ENCODE data around the gene RPAP2. TPM values are rescaled to one million over a fixed set of nuclear protein-coding genes. Genes with fewer than 3 reads are reported as not detected.

RPAP2 gene
- total and polyA plus RNA-seq, 2 donors (not counting 3 experiments of a cell fraction or from before 2014, with no cell fraction given): 4.3 to 24.9 TPM

GRCh38 chr1:92446546-92446945, 147.7 kb downstream of the RPAP2 start:
- H3K36me3 ChIP-seq (ENCODE audit: control insufficient read depth in 2 of 2, extremely low read depth in 1 of 2, insufficient read depth in 2 of 2, low read length in 2 of 2): no peaks in the 10 kb centered on the region
- no peaks in the 10 kb centered on the region for H3K9me1 ChIP-seq (replicated peaks; ENCODE audit: control insufficient read depth, extremely low read depth, insufficient read depth, low read length)
- no peak overlapping the region for H3K4me2 ChIP-seq (ENCODE audit: insufficient read depth, low read length)
- TF ChIP-seq JUN (IDR thresholded peaks at IDR 0.05; ENCODE audit: borderline replicate concordance, insufficient read depth, insufficient read length, low read depth): no peak
- no peak for TF ChIP-seq POLR2AphosphoS5 (IDR thresholded peaks at IDR 0.05; ENCODE audit: insufficient read depth, low read depth, low read length)
- TF ChIP-seq CTCF (IDR thresholded peaks at IDR 0.05; ENCODE audit: extremely low read depth in 1 of 2, insufficient read depth in 1 of 2, low read depth in 1 of 2, low read length in 2 of 2): no peak
- no peak for TF ChIP-seq POLR2A (IDR thresholded peaks at IDR 0.05; ENCODE audit: low read depth, low read length)
- TF ChIP-seq MAX (IDR thresholded peaks at IDR 0.05; ENCODE audit: insufficient read depth, insufficient read length): no peak
- TF ChIP-seq MYC (IDR thresholded peaks at IDR 0.05; ENCODE audit: low read depth, low read length): no peak
- TF ChIP-seq EZH2 (IDR thresholded peaks at IDR 0.05; ENCODE audit: borderline replicate concordance, low read depth, low read length, severe bottlenecking): no peak
- TF ChIP-seq GATA2 (IDR thresholded peaks at IDR 0.05; ENCODE audit: insufficient read depth, insufficient read length, low read depth, low read length): no peak
- TF ChIP-seq FOS (IDR thresholded peaks at IDR 0.05; ENCODE audit: borderline replicate concordance, insufficient read depth, low read length): no peak
- dilution Hi-C loops (cut with MboI; ENCODE audit: extremely low pct_ligation_motif_present, low sequenced_read_pairs) (no loop called here), intact Hi-C loops (cut with micrococcal nuclease) (no loop called here)
- ChIA-PET POLR2A (no interaction called here), CTCF (no interaction called here)
- no peak overlapping the region for H3K4me3 ChIP-seq (replicated peaks in 1 of 3; ENCODE audit: insufficient read depth in 1 of 3, low read depth in 1 of 3, low read length in 3 of 3)
- peaks cover 0 to 5% of the 10 kb centered on the region in 2 experiments for H3K27me3 ChIP-seq (ENCODE audit: control insufficient read depth in 2 of 2, insufficient read depth in 2 of 2, low read length in 2 of 2)
- DNase-seq (ENCODE audit: low read depth, low spot score) (no peak), FAIRE-seq (no peak)
- H3K9ac ChIP-seq (replicated peaks; ENCODE audit: extremely low read depth, insufficient read depth, low read length): no peak overlapping the region
- H4K20me1 ChIP-seq (replicated peaks; ENCODE audit: control insufficient read depth, extremely low read depth, insufficient read depth, low read length): no peaks in the 10 kb centered on the region
- H3K79me2 ChIP-seq (ENCODE audit: control insufficient read depth, insufficient read depth, low read length): no peaks in the 10 kb centered on the region
- no peak overlapping the region for H2AFZ ChIP-seq (ENCODE audit: low read depth, low read length)
- H3K9me3 ChIP-seq (replicated peaks; ENCODE audit: control insufficient read depth, insufficient read depth, low read length): no peaks in the 10 kb centered on the region
- no peak overlapping the region for H3K27ac ChIP-seq (ENCODE audit: insufficient read depth, low read depth, low read length)
- no TSS peak for BruUV-seq (replicated peaks)
- H3K4me1 ChIP-seq (ENCODE audit: control insufficient read depth, extremely low read depth, insufficient read depth, low read length): peaks cover 7% of the 10 kb centered on the region

All from endothelial cell of umbilical vein (primary cell).